ENCODE measurements around the gene FAM162A. TPM values are rescaled to one million over a fixed set of nuclear protein-coding genes. Genes with fewer than 3 reads are reported as not detected.
"Not testable (repeated sequence)": the region's sequence is repeated elsewhere in the genome, so short reads cannot be mapped to it uniquely, and the experiment has no call there.

The FAM162A gene
- total RNA-seq, 1 donor from 2014 or later, result 51.2 TPM

- no peak for DNase-seq (ENCODE audit: low spot score in 2 of 2, unreplicated experiment in 2 of 2)
- no peak overlapping the region for H3K4me3 Mint-ChIP-seq
- no peak for TF ChIP-seq CTCF (IDR thresholded peaks at IDR 0.05; ENCODE audit: unreplicated experiment)
- no peaks in the 10 kb centered on the region for H3K27me3 Mint-ChIP-seq (ENCODE audit: low read depth)
- H3K27ac Mint-ChIP-seq, result no peak overlapping the region
- peaks cover 12% of the 10 kb centered on the region for H3K36me3 Mint-ChIP-seq
- H3K4me1 Mint-ChIP-seq, result peaks cover 13% of the 10 kb centered on the region
- no peaks in the 10 kb centered on the region for H3K9me3 Mint-ChIP-seq
These were observed 25.9 kb upstream of the FAM162A start for GRCh38 chr3:122357828-122358702.

GRCh38 chr3:122358703-122359032 lies 25.3 kb upstream of the FAM162A start:
- Mint-ChIP-seq H3K27ac (no peak overlapping the region), H3K9me3 (no peaks in the 10 kb centered on the region), H3K4me3 (no peak overlapping the region), H3K4me1 (peaks cover 13% of the 10 kb centered on the region), H3K36me3 (peaks cover 13% of the 10 kb centered on the region), H3K27me3 (ENCODE audit: low read depth) (no peaks in the 10 kb centered on the region)
- no peak for TF ChIP-seq CTCF (IDR thresholded peaks at IDR 0.05; ENCODE audit: unreplicated experiment)
- no peak for DNase-seq (ENCODE audit: low spot score in 2 of 2, unreplicated experiment in 2 of 2)

GRCh38 chr3:122362026-122362425 lies 22.0 kb upstream of the FAM162A start:
- no peak for DNase-seq (ENCODE audit: low spot score in 2 of 2, unreplicated experiment in 2 of 2)
- no peak overlapping the region for H3K27ac Mint-ChIP-seq

GRCh38 chr3:122364490-122364889 lies 19.5 kb upstream of the FAM162A start:
- Mint-ChIP-seq H3K27me3 (ENCODE audit: low read depth) (no peaks in the 10 kb centered on the region), H3K36me3 (peaks cover 21% of the 10 kb centered on the region), H3K4me3 (no peak overlapping the region), H3K27ac (no peak overlapping the region), H3K4me1 (no peaks in the 10 kb centered on the region), H3K9me3 (no peaks in the 10 kb centered on the region)
- no peak for TF ChIP-seq CTCF (IDR thresholded peaks at IDR 0.05; ENCODE audit: unreplicated experiment)
- no peak for DNase-seq (ENCODE audit: low spot score in 2 of 2, unreplicated experiment in 2 of 2)

More at GRCh38 chr3:122362026-122362425, 22.0 kb upstream of the FAM162A start:
- H3K4me1 Mint-ChIP-seq, result peaks cover 13% of the 10 kb centered on the region
- TF ChIP-seq CTCF (IDR thresholded peaks at IDR 0.05; ENCODE audit: unreplicated experiment), result no peak
- H3K4me3 Mint-ChIP-seq, result no peak overlapping the region
- no peaks in the 10 kb centered on the region for H3K9me3 Mint-ChIP-seq
- peaks cover 22% of the 10 kb centered on the region for H3K36me3 Mint-ChIP-seq
- no peaks in the 10 kb centered on the region for H3K27me3 Mint-ChIP-seq (ENCODE audit: low read depth)

GRCh38 chr3:122365073-122365472 lies 18.9 kb upstream of the FAM162A start:
- no peak overlapping the region for H3K27ac Mint-ChIP-seq

GRCh38 chr3:122365582-122366378 lies 18.2 kb upstream of the FAM162A start:
- not testable (repeated sequence) for H3K27me3 Mint-ChIP-seq (ENCODE audit: low read depth); H3K4me3 Mint-ChIP-seq; DNase-seq (ENCODE audit: low spot score in 2 of 2, unreplicated experiment in 2 of 2); H3K4me1 Mint-ChIP-seq; H3K27ac Mint-ChIP-seq; H3K9me3 Mint-ChIP-seq
- H3K36me3 Mint-ChIP-seq, result peaks cover 20% of the 10 kb centered on the region

More at GRCh38 chr3:122365073-122365472, 18.9 kb upstream of the FAM162A start:
- Mint-ChIP-seq H3K36me3 (peaks cover 21% of the 10 kb centered on the region), H3K27me3 (ENCODE audit: low read depth) (no peaks in the 10 kb centered on the region), H3K4me3 (no peak overlapping the region), H3K9me3 (no peaks in the 10 kb centered on the region), H3K4me1 (no peaks in the 10 kb centered on the region)
- no peak for TF ChIP-seq CTCF (IDR thresholded peaks at IDR 0.05; ENCODE audit: unreplicated experiment)
- DNase-seq (ENCODE audit: low spot score in 2 of 2, unreplicated experiment in 2 of 2), result no peak

Data from mesothelial cell of epicardium (in vitro differentiated cells).